H9 (cell line): ENCODE measurements around the gene GNA12. TPM values are rescaled to one million over a fixed set of nuclear protein-coding genes. Genes with fewer than 3 reads are reported as not detected.

Experiments used
- DNase-seq: peaks from one replicate; pipeline ENCODE4 v3.0.0-alpha.2; 2017
- H2AFZ ChIP-seq: one replicate; pipeline ENCODE4 v1.6.1; 2013; ENCODE audit warnings: mild to moderate bottlenecking, low read length, control low read depth, moderate library complexity
- H2AK5ac ChIP-seq: 2 replicates; pipeline ENCODE4 v1.6.1; 2013; ENCODE audit warnings: low read length, control low read depth, mixed read lengths; ENCODE audit not compliant: insufficient read length
- H2BK120ac ChIP-seq: one replicate; pipeline ENCODE4 v1.6.1; 2013; ENCODE audit warnings: low read depth, mild to moderate bottlenecking, low read length, control low read depth, inconsistent platforms; ENCODE audit not compliant: poor library complexity, severe bottlenecking
- H2BK12ac ChIP-seq: 2 replicates; pipeline ENCODE4 v1.6.1; 2013; ENCODE audit warnings: low read length, control low read depth, mixed read lengths, low read depth; ENCODE audit not compliant: insufficient read length
- H2BK15ac ChIP-seq: 2 replicates; pipeline ENCODE4 v1.6.1; 2013; ENCODE audit warnings: low read depth, low read length, control low read depth
- H2BK20ac ChIP-seq: one replicate; pipeline ENCODE4 v1.6.1; 2013; ENCODE audit warnings: low read depth, mild to moderate bottlenecking, low read length, control low read depth, inconsistent platforms; ENCODE audit not compliant: poor library complexity, severe bottlenecking
- H2BK5ac ChIP-seq: 2 replicates; pipeline ENCODE4 v1.6.1; 2013; ENCODE audit warnings: low read length, control low read depth, mixed read lengths; ENCODE audit not compliant: insufficient read length
- H3K14ac ChIP-seq: 2 replicates; pipeline ENCODE4 v1.6.1; 2013; ENCODE audit warnings: low read length, control low read depth; ENCODE audit not compliant: insufficient read depth
- H3K18ac ChIP-seq: 2 replicates; pipeline ENCODE4 v1.6.1; 2013; ENCODE audit warnings: low read depth, mild to moderate bottlenecking, mixed read lengths, low read length, control low read depth; ENCODE audit not compliant: insufficient read length
- H3K23ac ChIP-seq: 2 replicates; pipeline ENCODE4 v1.6.1; 2013; ENCODE audit warnings: low read length, control low read depth, mixed read lengths, low read depth; ENCODE audit not compliant: insufficient read length
- H3K23me2 ChIP-seq: 2 replicates; pipeline ENCODE4 v1.6.1; 2013; ENCODE audit warnings: low read depth, mild to moderate bottlenecking, mixed read lengths, low read length, control low read depth; ENCODE audit not compliant: insufficient read length, poor library complexity, severe bottlenecking
- H3K27ac ChIP-seq: 2 replicates; pipeline ENCODE4 v1.5.1; 2013; ENCODE audit warnings: low read length, control low read depth, mixed read lengths, low read depth; ENCODE audit not compliant: insufficient read length
- H3K27me3 ChIP-seq: 2 replicates; pipeline ENCODE4 v1.6.1; 2013; ENCODE audit warnings: low read length, control low read depth, inconsistent platforms; ENCODE audit not compliant: insufficient read depth
- H3K4ac ChIP-seq: 2 replicates; pipeline ENCODE4 v1.6.1; 2013; ENCODE audit warnings: low read depth, mild to moderate bottlenecking, control low read depth, inconsistent platforms, low read length, moderate library complexity
- H3K4me1 ChIP-seq: 2 replicates; pipeline ENCODE4 v1.6.1; 2013; ENCODE audit warnings: low read length, control low read depth, inconsistent platforms; ENCODE audit not compliant: insufficient read depth
- H3K4me2 ChIP-seq: 2 replicates; pipeline ENCODE4 v1.6.1; 2013; ENCODE audit warnings: low read length, control low read depth, mixed read lengths; ENCODE audit not compliant: insufficient read length, insufficient read depth
- H3K56ac ChIP-seq: 2 replicates; pipeline ENCODE4 v1.6.1; 2013; ENCODE audit warnings: low read depth, mild to moderate bottlenecking, mixed read lengths, low read length, control low read depth; ENCODE audit not compliant: insufficient read length
- H3K79me1 ChIP-seq: 2 replicates; pipeline ENCODE4 v1.6.1; 2013; ENCODE audit warnings: low read depth, mild to moderate bottlenecking, moderate library complexity, low read length, control low read depth, inconsistent platforms; ENCODE audit not compliant: insufficient read depth, poor library complexity, severe bottlenecking
- H3K79me2 ChIP-seq: 2 replicates; pipeline ENCODE4 v1.6.1; 2013; ENCODE audit warnings: low read length, control low read depth, inconsistent platforms; ENCODE audit not compliant: insufficient read depth
- H3K9ac ChIP-seq: 2 replicates; pipeline ENCODE4 v1.6.1; 2013; ENCODE audit warnings: low read length, control low read depth, mixed read lengths; ENCODE audit not compliant: insufficient read length; ENCODE audit errors: extremely low read depth
- H3K9me3 ChIP-seq: one replicate; pipeline ENCODE4 v1.6.1; 2013; ENCODE audit warnings: low read depth, low read length, inconsistent platforms; ENCODE audit not compliant: control insufficient read depth
- H3T11ph ChIP-seq: one replicate; pipeline ENCODE4 v1.6.1; 2013; ENCODE audit warnings: mild to moderate bottlenecking, low read length, control low read depth, inconsistent platforms
- H4K20me1 ChIP-seq: one replicate; pipeline ENCODE4 v1.6.1; 2013; ENCODE audit not compliant: control insufficient read depth, insufficient read length, insufficient read depth
- H4K5ac ChIP-seq: 2 replicates; pipeline ENCODE4 v1.6.1; 2013; ENCODE audit warnings: low read depth, mild to moderate bottlenecking, mixed read lengths, low read length, control low read depth; ENCODE audit not compliant: insufficient read length
- H4K8ac ChIP-seq: replicated peaks from 2 replicates; pipeline ENCODE4 v1.6.1; 2013; ENCODE audit warnings: low read length, control low read depth, mixed read lengths, low read depth; ENCODE audit not compliant: insufficient read length
- H4K91ac ChIP-seq: 2 replicates; pipeline ENCODE4 v1.6.1; 2013; ENCODE audit warnings: low read depth, mild to moderate bottlenecking, moderate library complexity, mixed read lengths, low read length, control low read depth; ENCODE audit not compliant: insufficient read length
- H3K27ac Mint-ChIP-seq, 3 experiments: 2 replicates in 2 of 3; 3 replicates in 1 of 3; pipeline ENCODE4 v1.8.0; 2020 to 2021; ENCODE audit warnings: mixed read lengths in 3 of 3, mild to moderate bottlenecking in 1 of 3, moderate library complexity in 1 of 3
- H3K27me3 Mint-ChIP-seq: 2 replicates; pipeline ENCODE4 v1.8.0; 2021; ENCODE audit warnings: low read depth, mild to moderate bottlenecking, moderate library complexity, mixed read lengths
- H3K36me3 Mint-ChIP-seq, 3 experiments: 2 replicates in 2 of 3; 3 replicates in 1 of 3; pipeline ENCODE4 v1.8.0; 2020 to 2021; ENCODE audit warnings: low read depth in 3 of 3, mixed read lengths in 3 of 3; ENCODE audit not compliant: insufficient read depth in 1 of 3
- H3K4me1 Mint-ChIP-seq, 2 experiments: 2 replicates each; pipeline ENCODE4 v1.8.0; 2020; ENCODE audit warnings: mixed read lengths in 2 of 2
- H3K4me3 Mint-ChIP-seq, 2 experiments: 2 replicates in 1 of 2; 3 replicates in 1 of 2; pipeline ENCODE4 v1.8.0; 2020 to 2021; ENCODE audit warnings: mild to moderate bottlenecking in 2 of 2, mixed read lengths in 2 of 2, moderate library complexity in 1 of 2
- H3K9me3 Mint-ChIP-seq, 2 experiments: 2 replicates in 1 of 2; 3 replicates in 1 of 2; pipeline ENCODE4 v1.8.0; 2020; ENCODE audit warnings: mild to moderate bottlenecking in 2 of 2, mixed read lengths in 2 of 2, moderate library complexity in 1 of 2
- WGBS: extraction: QIAGEN DNeasy Blood & Tissue Kit; methylation state at CpG from one replicate; pipeline ENCODE4 v1.1.7; 2013; ENCODE audit warnings: missing lambda C conversion rate, low lambda C conversion rate, mixed read lengths; ENCODE audit not compliant: insufficient read length; ENCODE audit errors: extremely low coverage; 5-methylcytosine and 5-hydroxymethylcytosine counted together
- total RNA-seq: library from RNA; stranded (reverse); gene quantifications from 2 replicates; pipeline ENCODE4 v1.2.1, GENCODE V29; 2021
- TF ChIP-seq, protein P1 (sequence below): fragments of 200-600 bp; sonication (generic); conservative IDR thresholded peaks from 3 replicates; pipeline ENCODE4 v1.8.0; 2021; ENCODE audit warnings: antibody characterized with exemption, mild to moderate bottlenecking

GNA12 gene
- total RNA-seq, 1 experiment from 2014 or later, result 60.2 TPM

DNA sequence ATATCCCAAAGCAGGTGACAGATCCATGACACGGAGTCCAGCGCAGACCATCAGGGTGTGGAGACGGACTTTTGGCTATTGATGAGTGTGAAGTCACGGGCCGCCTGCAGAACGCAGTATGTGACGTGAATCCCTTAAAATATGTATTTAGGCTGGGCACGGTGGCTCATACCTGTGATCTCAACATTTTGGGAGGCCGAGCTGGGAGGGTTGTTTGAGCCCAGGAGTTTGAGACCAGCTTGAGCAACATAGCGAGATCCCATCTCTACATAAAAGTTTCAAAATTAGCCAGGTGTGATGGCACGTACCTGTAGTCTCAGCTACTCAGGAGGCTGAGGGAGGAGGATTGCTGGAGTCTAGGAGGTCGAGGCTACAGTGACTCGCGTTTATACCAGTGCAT is 158.0 kb downstream of the GNA12 start:
- Mint-ChIP-seq H3K4me1 (peaks cover 5 to 8% of the 10 kb centered on the region in 2 experiments), H3K27ac (no peak overlapping the region), H3K9me3 (peaks cover 0 to 8% of the 10 kb centered on the region in 2 experiments; a peak in 3 of 5 replicates), H3K27me3 (peaks cover 57% of the 10 kb centered on the region), H3K36me3 (no peaks in the 10 kb centered on the region; a peak in 1 of 7 replicates), H3K4me3 (no peak overlapping the region)
- Histone ChIP-seq H2BK120ac (no peak overlapping the region), H3K9me3 (no peaks in the 10 kb centered on the region), H4K8ac (no peak overlapping the region), H3K56ac (no peak overlapping the region), H3K18ac (no peak overlapping the region), H3K4ac (no peak overlapping the region), H3K23me2 (peaks cover 11% of the 10 kb centered on the region), H3K4me2 (no peak overlapping the region), H2BK12ac (no peak overlapping the region), H4K5ac (no peak overlapping the region), H2AFZ (no peak overlapping the region), H4K20me1 (no peaks in the 10 kb centered on the region), H3T11ph (no peak overlapping the region), H3K79me2 (no peaks in the 10 kb centered on the region), H3K9ac (no peak overlapping the region), H3K23ac (no peak overlapping the region), H3K79me1 (no peaks in the 10 kb centered on the region), H3K14ac (no peak overlapping the region), H2BK20ac (no peak overlapping the region), H3K4me1 (no peaks in the 10 kb centered on the region), H4K91ac (no peak overlapping the region), H2BK5ac (no peak overlapping the region), H2AK5ac (no peak overlapping the region), H2BK15ac (no peak overlapping the region), H3K27me3 (peaks cover 12% of the 10 kb centered on the region; the same call in 1 of the 2 replicates), H3K27ac (no peak overlapping the region)
- WGBS, result no CpG with 5 or more reads among the region's 14 CpGs
- TF ChIP-seq, protein P1, sequence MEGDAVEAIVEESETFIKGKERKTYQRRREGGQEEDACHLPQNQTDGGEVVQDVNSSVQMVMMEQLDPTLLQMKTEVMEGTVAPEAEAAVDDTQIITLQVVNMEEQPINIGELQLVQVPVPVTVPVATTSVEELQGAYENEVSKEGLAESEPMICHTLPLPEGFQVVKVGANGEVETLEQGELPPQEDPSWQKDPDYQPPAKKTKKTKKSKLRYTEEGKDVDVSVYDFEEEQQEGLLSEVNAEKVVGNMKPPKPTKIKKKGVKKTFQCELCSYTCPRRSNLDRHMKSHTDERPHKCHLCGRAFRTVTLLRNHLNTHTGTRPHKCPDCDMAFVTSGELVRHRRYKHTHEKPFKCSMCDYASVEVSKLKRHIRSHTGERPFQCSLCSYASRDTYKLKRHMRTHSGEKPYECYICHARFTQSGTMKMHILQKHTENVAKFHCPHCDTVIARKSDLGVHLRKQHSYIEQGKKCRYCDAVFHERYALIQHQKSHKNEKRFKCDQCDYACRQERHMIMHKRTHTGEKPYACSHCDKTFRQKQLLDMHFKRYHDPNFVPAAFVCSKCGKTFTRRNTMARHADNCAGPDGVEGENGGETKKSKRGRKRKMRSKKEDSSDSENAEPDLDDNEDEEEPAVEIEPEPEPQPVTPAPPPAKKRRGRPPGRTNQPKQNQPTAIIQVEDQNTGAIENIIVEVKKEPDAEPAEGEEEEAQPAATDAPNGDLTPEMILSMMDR, result no peak
- DNase-seq, result no peak
